GM23338 (cell line): ENCODE results near the gene RALGPS1.

Experiments
- CREB1 ChIP-seq: fragments of 250-450 bp; sonication (Bioruptor Pico); IDR thresholded peaks from 2 replicates; pipeline ENCODE4 v1.5.0; 2020; ENCODE audit warnings: low read depth, mild to moderate bottlenecking, moderate library complexity
- CTCF ChIP-seq, 2 experiments: fragments of 200-600 bp in 1 of 2; sonication (generic) in 1 of 2; conservative IDR thresholded peaks; 2 replicates each; pipeline versions ENCODE4 v1.5.1 to v1.6.1; 2016 to 2017; ENCODE audit warnings: antibody characterized with exemption in 2 of 2, low read depth in 2 of 2, mild to moderate bottlenecking in 2 of 2, moderate library complexity in 1 of 2
- ETS1 ChIP-seq: IDR thresholded peaks from 2 replicates; pipeline ENCODE4 v1.6.1; 2016; ENCODE audit warnings: antibody characterized with exemption
- EZH2 ChIP-seq: fragments of 200-600 bp; sonication (generic); IDR thresholded peaks from one replicate; pipeline ENCODE4 v1.8.0; 2017; ENCODE audit warnings: antibody characterized with exemption, mild to moderate bottlenecking, low read depth; ENCODE audit not compliant: unreplicated experiment
- EZH2phosphoT487 ChIP-seq: fragments of 200-600 bp; sonication (generic); IDR thresholded peaks from one replicate; pipeline ENCODE4 v1.8.1; 2018; ENCODE audit warnings: antibody characterized with exemption; ENCODE audit not compliant: unreplicated experiment
- JUNB ChIP-seq: IDR thresholded peaks from one replicate; pipeline ENCODE4 v1.6.1; 2016; ENCODE audit warnings: antibody characterized with exemption; ENCODE audit not compliant: unreplicated experiment
- POLR2AphosphoS5 ChIP-seq: IDR thresholded peaks from 2 replicates; pipeline ENCODE4 v1.6.1; 2016; ENCODE audit warnings: antibody characterized with exemption, low read depth
- REST ChIP-seq: IDR thresholded peaks from one replicate; pipeline ENCODE4 v1.6.1; 2018; ENCODE audit warnings: antibody characterized with exemption; ENCODE audit not compliant: unreplicated experiment
- STAT1 ChIP-seq: IDR thresholded peaks from one replicate; pipeline ENCODE4 v1.6.1; 2016; ENCODE audit warnings: antibody characterized with exemption; ENCODE audit not compliant: unreplicated experiment
- ZNF331 ChIP-seq: fragments of 250-450 bp; sonication (Bioruptor Pico); IDR thresholded peaks from 2 replicates; pipeline ENCODE4 v1.5.0; 2020; ENCODE audit warnings: low read depth, mild to moderate bottlenecking, moderate library complexity
- ZNF462 ChIP-seq: fragments of 250-450 bp; sonication (Bioruptor Pico); IDR thresholded peaks from 2 replicates; pipeline ENCODE4 v1.5.0; 2020; ENCODE audit warnings: mild to moderate bottlenecking, moderate library complexity

- TF ChIP-seq POLR2AphosphoS5 = no peak
- TF ChIP-seq CTCF (conservative IDR thresholded peaks at IDR 0.05; ENCODE audit: low read depth in 2 of 2) = no peak
- no peak for TF ChIP-seq CREB1 (CRISPR knock-in tag)
- TF ChIP-seq REST = no peak
- TF ChIP-seq EZH2 = no peak
- TF ChIP-seq ZNF331 = no peak
- no peak for TF ChIP-seq EZH2phosphoT487
- TF ChIP-seq ZNF462 = no peak
- no peak for TF ChIP-seq ETS1
- no peak for TF ChIP-seq STAT1
- no peak for TF ChIP-seq JUNB
Observed at GRCh38 chr9:126965077-126965476, 50.5 kb downstream of the RALGPS1 start.
